Measurements from ENCODE around the gene OR5L1.

Gene OR5L1

DNA sequence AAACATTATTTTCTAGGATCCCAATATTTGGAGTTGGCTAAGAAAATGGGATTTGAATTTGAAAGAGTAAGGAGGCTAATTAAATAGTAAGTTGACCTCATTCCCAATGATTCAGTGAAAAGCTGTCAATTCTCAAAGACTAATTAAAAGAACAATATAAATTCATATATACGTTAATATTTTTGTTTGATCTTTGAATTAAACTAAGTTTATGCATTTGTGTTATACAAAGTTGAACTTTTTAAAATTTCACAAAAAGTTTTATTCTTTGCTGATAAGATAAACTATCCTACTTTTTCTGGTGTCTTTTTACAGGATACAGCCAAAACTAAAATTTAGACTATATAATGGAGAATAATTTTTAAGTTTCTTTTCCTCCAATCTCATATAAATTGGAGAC, at the start of gene OR5L1:
Gene OR5L1, plus strand, starts transcription at position 301 of the 400 bp plus-strand sequence. CDS start 100 bp downstream, outside the sequence.
- H3K4me3 ChIP-seq (ENCODE audit: low read length): no peak within 1 kb of the TSS
- no peak for TF ChIP-seq ZNF274 (IDR thresholded peaks at IDR 0.05; ENCODE audit: low read depth, low read length)

DNA sequence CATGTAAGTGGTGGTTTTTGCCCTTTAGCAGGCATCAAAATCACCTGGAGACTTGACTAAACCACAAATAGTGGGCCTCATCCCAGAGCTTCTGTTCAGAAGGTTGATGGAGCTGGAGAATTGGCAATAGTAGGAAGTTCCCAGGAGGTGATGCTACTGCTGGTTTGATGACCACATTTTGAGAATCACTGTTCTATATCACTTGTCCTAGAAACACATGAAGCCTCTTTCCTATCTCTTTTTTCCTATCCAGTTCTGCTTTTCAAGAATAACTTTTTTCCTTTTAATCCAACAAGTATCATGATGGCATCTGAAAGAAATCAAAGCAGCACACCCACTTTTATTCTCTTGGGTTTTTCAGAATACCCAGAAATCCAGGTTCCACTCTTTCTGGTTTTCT, 38.0 kb upstream of the OR5L1 start, which contains the start of gene OR5D13:
Gene OR5D13, plus strand, starts transcription at position 301 of the 400 bp plus-strand sequence. Its CDS starts 0 bp downstream, at position 301.
- TF ChIP-seq ZNF274 (IDR thresholded peaks at IDR 0.05; ENCODE audit: low read depth, low read length): no peak
- H3K4me3 ChIP-seq (ENCODE audit: low read length): no peak within 1 kb of the TSS

DNA sequence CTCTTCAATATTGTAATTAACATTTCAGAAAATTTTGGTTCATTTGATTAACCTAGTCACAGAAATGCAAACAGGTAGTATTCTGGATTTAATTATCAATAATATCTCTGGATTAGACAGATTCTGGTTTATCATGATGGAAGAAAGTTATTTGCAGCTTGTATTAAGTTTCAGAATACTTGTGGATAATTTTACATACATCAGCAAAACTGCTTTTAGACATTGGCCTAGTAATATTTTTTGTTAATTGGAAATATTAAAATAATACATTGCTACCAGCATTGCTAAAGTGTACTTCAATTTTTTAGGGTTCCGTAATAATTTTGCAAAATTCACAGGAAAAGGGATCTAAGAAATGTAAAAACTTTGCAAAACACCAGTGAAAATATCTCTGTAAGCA, 19.6 kb upstream of the OR5L1 start:
- H3K4me3 ChIP-seq (ENCODE audit: low read length): no peak overlapping the region
- no peak for TF ChIP-seq ZNF274 (IDR thresholded peaks at IDR 0.05; ENCODE audit: low read depth, low read length)

DNA sequence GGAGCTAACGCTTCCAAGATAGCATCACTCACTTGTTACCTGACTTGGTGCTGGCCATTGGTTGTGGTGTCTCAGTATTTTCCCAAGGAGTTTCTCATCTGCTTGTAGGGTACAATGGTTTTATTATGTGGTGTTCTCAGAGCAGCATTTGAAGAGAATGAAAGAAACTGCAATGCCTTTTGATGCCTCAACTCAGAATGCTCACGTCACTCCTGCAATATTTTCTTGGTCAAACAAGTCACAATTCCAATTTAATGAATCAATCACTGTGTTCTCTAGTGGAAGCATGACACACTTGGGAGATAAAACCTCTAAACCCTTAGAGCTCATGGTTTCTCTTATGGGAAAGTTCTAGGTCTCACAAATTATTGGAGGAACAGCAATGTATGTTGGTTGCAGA, 17.8 kb upstream of the OR5L1 start:
- no peak for TF ChIP-seq ZNF274 (IDR thresholded peaks at IDR 0.05; ENCODE audit: low read depth, low read length)
- H3K4me3 ChIP-seq (ENCODE audit: low read length): no peak overlapping the region

DNA sequence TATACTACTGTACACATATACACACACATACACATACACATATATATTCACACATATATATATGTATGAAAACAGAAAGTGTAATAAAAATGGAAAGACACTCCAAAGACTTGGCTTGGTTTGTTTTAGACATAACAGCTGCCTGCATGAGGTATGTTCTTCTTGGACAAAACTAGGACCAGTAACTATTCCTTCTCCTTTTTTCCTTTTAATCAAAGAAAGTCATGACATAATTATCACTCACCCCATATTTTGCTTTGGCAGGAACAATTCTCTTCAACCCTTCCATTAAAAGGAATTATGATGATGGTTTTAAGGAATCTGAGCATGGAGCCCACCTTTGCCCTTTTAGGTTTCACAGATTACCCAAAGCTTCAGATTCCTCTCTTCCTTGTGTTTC, 15.9 kb upstream of the OR5L1 start, which contains the start of gene OR5D14:
Gene OR5D14, plus strand, starts transcription at position 301 of the 400 bp plus-strand sequence. Its CDS starts 0 bp downstream, at position 301.
- TF ChIP-seq ZNF274 (IDR thresholded peaks at IDR 0.05; ENCODE audit: low read depth, low read length): no peak
- H3K4me3 ChIP-seq (ENCODE audit: low read length): no peak within 1 kb of the TSS

DNA sequence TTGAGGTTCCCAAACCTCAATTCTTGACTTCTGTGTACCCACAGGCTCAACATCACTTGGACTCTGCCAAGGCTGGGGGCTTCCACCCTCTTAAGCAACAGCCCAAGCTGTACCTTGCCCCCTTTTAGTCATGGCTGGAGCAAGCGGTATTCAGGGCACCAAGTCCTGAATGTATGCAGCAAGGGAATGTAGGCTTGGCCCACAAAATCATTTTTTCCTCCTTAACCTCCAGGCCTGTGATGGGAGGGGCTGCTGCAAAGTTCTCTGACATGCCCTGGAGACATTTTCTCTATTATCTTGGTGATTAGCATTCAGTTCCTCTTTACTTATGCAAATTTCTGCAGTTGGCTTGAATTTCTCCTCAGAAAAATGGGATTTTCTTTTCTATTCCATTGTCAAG, 4.9 kb upstream of the OR5L1 start:
- H3K4me3 ChIP-seq (ENCODE audit: low read length): no peak overlapping the region
- no peak for TF ChIP-seq ZNF274 (IDR thresholded peaks at IDR 0.05; ENCODE audit: low read depth, low read length)

DNA sequence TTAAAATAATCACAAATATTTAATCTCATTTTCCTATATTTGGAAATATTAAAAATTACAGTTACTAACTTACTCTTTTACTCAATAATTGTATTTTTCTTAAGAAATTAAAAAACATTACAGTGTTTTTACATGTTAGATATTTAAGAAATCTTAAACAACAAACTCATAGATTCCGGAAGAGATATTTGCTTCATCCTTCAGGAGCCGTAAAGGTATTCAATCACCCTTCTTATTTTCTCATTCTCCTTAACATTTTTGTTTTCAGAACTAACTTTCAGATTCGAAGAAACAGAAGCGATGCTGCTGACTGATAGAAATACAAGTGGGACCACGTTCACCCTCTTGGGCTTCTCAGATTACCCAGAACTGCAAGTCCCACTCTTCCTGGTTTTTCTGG, 8.2 kb downstream of the OR5L1 start, which contains the start of gene OR5D18:
Gene OR5D18, plus strand, starts transcription at position 301 of the 400 bp plus-strand sequence. Its CDS starts 0 bp downstream, at position 301.
- no peak within 1 kb of the TSS for H3K4me3 ChIP-seq (ENCODE audit: low read length)
- TF ChIP-seq ZNF274 (IDR thresholded peaks at IDR 0.05; ENCODE audit: low read depth, low read length): no peak

DNA sequence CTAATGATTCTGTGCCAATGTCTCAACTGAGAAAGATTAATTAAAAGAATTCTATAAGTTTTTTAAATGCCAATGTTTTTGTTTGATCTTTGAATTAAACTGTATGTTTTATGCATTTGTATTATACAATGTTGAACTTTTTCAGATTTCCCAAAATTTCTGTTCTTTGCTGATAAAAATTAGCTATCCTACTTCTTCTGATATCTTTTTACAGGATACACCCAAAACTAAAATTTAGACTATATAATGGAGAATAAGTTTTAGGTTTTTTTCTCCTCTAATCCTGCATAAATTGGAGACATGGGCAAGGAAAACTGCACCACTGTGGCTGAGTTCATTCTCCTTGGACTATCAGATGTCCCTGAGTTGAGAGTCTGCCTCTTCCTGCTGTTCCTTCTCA, 15.8 kb downstream of the OR5L1 start, which contains the start of gene OR5L2:
Gene OR5L2, plus strand, starts transcription at position 301 of the 400 bp plus-strand sequence. Its CDS starts 0 bp downstream, at position 301.
- H3K4me3 ChIP-seq (ENCODE audit: low read length): no peak within 1 kb of the TSS
- TF ChIP-seq ZNF274 (IDR thresholded peaks at IDR 0.05; ENCODE audit: low read depth, low read length): no peak

DNA sequence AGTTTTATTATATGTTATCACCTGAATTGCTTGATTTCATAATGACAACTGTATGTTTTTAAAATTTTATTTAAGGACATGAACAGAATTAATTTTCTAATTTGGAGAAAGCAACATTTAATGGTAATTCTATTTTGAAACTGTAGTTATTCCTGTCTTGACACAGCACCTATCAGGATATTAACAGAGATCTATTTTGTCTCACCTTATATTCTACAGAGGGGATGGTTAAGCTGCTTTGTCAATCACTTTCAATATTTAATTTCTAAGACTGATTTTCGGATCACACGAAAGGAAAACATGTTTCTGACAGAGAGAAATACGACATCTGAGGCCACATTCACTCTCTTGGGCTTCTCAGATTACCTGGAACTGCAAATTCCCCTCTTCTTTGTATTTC, 27.3 kb downstream of the OR5L1 start, which contains the start of gene OR5D16:
Gene OR5D16, plus strand, starts transcription at position 301 of the 400 bp plus-strand sequence. Its CDS starts 0 bp downstream, at position 301.
- no peak for TF ChIP-seq ZNF274 (IDR thresholded peaks at IDR 0.05; ENCODE audit: low read depth, low read length)
- no peak within 1 kb of the TSS for H3K4me3 ChIP-seq (ENCODE audit: low read length)

DNA sequence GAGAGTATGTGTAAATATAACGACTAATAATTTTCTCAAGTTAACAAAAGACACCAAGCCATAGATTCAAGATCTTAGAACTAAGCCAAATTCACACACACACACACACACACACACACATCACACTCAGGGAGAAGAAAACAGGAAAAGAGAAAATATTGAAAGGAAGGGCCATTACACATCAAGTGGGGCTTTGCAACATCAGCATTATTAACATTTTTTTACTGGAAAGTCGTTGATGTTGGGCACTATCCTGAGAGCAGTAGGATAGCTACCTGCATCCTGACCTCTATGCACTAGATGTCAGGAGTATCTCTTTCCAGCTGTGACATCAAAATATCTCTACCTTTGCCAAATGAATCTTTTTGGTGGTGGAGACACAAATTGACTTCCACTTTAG, 36.3 kb downstream of the OR5L1 start:
- TF ChIP-seq ZNF274 (IDR thresholded peaks at IDR 0.05; ENCODE audit: low read depth, low read length): no peak
- no peak overlapping the region for H3K4me3 ChIP-seq (ENCODE audit: low read length)

DNA sequence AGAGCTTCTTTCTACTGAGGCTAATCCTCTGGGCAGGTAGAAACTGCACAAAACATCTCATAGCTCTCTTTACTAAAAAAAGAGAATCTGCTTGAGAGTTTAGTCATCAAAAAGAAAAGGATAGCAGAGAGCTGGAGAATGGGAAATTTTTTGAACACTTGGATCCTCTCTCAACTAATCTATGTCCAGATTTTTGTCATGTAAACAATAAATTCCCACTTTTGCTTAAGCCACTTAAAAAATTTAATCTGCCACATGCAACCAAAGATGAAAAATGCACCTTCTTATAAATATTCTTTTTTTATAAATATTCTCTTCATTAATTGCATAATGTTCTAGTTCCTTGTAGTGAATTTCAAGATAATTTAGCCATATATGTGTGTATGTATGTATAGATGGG, 37.9 kb downstream of the OR5L1 start:
- H3K4me3 ChIP-seq (ENCODE audit: low read length): no peak overlapping the region
- no peak for TF ChIP-seq ZNF274 (IDR thresholded peaks at IDR 0.05; ENCODE audit: low read depth, low read length)

DNA sequence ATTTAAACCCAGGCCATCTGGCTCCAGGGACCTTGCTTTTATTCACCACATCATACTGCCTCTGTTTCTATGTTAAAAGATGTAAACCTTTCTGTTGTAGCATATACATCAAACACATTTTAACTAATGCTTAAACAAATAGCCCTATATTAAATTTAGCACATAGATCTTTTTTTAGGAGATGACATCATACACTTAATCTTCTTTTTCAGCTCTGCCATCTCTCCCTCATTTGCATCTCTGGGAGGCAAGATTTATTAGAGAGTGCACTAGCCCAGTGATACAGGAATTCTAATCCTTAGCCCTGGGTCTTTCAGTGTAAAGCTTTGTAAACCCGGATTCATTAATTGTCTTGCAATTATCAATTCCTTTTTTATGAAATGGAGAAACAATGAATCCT, 41.0 kb downstream of the OR5L1 start:
- TF ChIP-seq ZNF274 (IDR thresholded peaks at IDR 0.05; ENCODE audit: low read depth, low read length): no peak
- H3K4me3 ChIP-seq (ENCODE audit: low read length): no peak overlapping the region

DNA sequence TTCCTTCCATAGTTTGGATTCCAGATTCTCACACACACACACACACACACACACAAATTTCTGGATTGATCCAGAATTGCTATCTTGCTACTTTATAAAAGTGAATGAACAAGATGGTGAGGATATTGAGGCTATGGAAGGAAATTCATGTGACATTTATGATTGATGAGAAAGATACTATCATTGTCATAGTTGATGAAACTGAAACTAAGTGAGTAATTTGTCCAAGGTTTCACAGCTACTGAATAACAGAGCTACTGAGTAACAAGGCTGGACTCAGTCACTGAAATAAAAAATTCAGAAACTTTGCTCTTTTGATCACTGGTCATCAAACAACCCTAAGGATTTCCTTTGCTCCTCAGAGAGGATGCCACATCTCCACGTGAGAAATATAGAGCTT, 43.5 kb downstream of the OR5L1 start:
- TF ChIP-seq ZNF274 (IDR thresholded peaks at IDR 0.05; ENCODE audit: low read depth, low read length): no peak
- no peak overlapping the region for H3K4me3 ChIP-seq (ENCODE audit: low read length)

Measured in GM08714 (cell line).